Erythroblast (primary cell): ENCODE results near the gene CORO1C.
"Not testable (repeated sequence)": the region's sequence is repeated elsewhere in the genome, so short reads cannot be mapped to it uniquely, and the experiment has no call there.

Experiments
- DNase-seq, 2 experiments: peaks; one replicate each; lab custom pipeline; 2025; lab: John Stamatoyannopoulos, UW
- GATA1 ChIP-seq: IDR thresholded peaks from 2 replicates; pipeline ENCODE4 v1.6.1; 2011; ENCODE audit warnings: low read depth, mild to moderate bottlenecking, control low read depth, low read length, moderate library complexity
- POLR2A ChIP-seq: IDR thresholded peaks from 2 replicates; pipeline ENCODE4 v1.6.1; 2011; ENCODE audit warnings: mild to moderate bottlenecking, low read length

Gene CORO1C

GRCh38 chr12:108642269-108642870 lies 88.9 kb downstream of the CORO1C start:
- no peak for TF ChIP-seq GATA1
- no peak for TF ChIP-seq POLR2A

GRCh38 chr12:108641446-108642268 lies 89.7 kb downstream of the CORO1C start:
- no peak for DNase-seq
- TF ChIP-seq POLR2A (no peak), GATA1 (no peak)

More at GRCh38 chr12:108642269-108642870, 88.9 kb downstream of the CORO1C start:
- no peak for DNase-seq

DNA sequence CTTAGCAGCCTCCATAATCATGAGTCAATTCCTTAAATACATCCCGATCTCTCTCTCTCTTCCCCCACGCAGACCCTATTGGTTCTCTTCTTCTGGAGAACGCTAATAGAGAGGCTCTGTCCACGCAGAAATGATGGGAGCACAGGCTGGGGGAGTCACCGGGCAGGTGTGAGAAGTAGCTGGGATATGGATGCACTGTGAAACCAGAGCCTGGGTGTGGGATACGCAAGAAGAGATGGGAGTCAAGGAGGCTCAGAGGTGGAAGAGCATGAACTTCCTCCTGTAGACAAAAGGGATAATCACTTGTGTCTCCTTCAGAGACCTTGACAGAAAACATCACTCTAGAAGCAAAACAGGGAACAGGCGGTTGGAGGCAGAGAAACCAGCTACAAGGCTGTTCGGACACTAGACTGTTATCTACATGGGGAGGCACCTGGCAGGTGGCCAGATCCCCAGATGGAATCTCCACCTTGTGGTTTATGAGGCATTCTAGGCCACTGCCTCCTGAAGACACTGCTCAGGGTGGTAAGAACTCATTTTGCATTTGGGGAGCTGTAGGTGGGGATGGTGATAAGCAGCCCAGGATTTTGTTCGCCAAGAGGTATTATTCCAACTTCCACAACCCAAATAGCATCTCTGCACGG lies 90.4 kb downstream of the CORO1C start:
- DNase-seq, result peak; percentile 90 to 92
- peak; percentile 23 for TF ChIP-seq GATA1
- TF ChIP-seq POLR2A, result peak; percentile 28

- TF ChIP-seq GATA1, result no peak
- no peak for TF ChIP-seq POLR2A
These were observed 92.1 kb downstream of the CORO1C start for GRCh38 chr12:108638997-108639822.

DNA sequence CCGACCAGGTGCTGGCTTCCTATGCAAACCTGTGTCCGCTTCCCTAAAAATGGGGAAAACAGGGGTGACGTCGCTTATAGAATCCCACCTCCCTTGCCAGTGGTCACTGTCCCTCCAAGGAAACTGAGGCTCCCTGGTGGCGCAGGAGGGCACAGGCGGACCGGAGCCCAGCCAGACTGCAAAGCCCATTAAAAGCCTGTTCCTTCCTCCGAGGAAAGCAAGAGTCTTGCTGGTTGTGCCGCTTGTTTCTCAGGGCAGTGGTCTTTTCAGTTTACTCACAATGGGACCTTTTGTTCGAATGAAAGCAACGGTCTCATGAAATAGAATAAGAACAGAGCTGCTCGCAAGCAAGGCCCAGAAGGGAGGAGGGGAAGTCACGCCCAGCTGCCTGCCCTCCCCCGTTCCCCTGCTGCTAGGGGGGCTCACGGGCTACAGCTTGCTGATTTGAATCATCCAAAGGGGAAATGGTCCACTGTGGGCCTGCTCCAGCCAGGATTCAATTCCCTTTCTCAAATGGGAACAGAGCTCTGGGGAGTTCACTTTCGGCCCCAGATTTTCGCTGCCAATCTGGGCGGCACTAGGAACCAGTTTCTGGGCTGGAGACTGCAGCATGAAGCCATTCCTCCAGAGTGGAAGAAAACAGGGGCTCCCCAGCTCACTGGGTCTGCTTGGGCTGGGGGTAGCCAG lies 93.0 kb downstream of the CORO1C start:
- DNase-seq, result no peak
- TF ChIP-seq POLR2A (no peak), GATA1 (no peak)

More at GRCh38 chr12:108638997-108639822, 92.1 kb downstream of the CORO1C start:
- no peak for DNase-seq

DNA sequence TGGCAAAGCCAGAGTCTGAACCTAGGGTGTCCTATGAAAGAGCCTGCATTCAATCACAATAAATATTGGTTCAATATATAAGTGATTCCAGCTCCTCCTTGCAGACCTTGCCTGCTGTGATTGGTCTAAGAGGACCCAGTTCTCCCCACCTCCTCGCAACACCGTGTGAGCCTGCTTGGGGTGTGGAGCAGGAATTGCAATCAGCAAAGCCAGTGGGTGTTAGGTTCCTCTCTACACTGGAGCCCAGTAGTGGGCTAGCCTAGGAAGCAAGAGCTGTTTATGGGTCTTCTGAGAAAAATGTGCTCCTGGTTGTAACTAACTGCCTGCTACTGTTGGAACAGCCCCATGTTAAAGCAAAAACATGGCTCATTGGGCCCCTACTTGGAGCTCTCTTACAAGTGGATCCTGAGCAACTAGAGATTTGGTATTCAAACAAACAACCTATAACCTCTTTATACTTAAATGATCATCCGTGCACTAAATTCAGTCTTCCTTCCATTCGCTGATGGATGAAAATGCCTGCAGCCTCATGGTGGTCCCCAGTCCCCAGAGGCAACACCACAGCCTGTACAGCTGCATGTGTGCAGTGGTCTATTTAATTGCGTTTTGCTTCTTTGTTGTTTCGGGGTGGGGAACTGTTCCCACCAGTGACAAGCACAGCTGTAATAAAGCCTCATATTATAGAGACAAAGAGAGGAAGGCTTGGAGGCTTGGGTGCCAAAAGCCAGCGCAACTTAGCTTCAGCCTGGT lies 93.9 kb downstream of the CORO1C start:
- no peak for DNase-seq
- no peak for TF ChIP-seq POLR2A
- no peak for TF ChIP-seq GATA1

DNA sequence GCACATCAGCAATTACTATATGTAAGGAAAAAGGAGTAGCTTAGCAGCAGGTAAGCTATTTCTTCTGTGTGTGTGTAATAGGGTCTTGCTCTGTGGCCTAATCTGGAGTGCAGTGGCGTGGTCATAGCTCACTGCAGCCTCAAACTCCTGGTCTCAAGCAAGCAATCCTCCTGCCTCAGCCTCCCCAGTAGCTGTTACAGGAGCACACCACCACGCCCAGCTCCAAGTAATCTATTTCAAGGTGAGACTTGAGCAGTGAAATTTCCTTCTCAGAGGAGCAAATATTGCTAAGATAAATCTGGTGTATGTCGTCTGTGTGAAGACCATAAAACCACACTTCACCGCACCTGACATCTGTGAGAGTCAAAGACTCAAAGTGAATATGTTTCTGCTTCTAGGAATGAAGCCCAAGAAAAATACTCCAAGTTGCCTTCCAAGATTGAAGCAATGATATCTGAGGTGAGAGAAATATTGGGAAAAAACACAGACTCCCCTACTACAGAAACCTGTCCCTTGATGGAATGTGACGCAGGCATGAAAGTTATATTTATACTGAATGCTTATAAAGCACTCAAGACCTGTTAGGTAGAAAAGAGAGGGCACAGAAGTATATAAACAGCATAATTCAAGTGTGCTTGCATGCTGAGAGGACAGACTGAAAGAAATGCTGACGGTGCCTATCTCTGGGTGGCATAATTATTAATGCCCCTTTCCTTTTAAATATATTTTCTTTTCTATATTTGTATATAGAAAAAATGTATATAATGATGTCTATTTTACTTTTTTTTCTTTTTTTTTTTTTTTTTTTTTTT lies 95.1 kb downstream of the CORO1C start:
- TF ChIP-seq GATA1 (no peak), POLR2A (no peak)
- no peak for DNase-seq

DNA sequence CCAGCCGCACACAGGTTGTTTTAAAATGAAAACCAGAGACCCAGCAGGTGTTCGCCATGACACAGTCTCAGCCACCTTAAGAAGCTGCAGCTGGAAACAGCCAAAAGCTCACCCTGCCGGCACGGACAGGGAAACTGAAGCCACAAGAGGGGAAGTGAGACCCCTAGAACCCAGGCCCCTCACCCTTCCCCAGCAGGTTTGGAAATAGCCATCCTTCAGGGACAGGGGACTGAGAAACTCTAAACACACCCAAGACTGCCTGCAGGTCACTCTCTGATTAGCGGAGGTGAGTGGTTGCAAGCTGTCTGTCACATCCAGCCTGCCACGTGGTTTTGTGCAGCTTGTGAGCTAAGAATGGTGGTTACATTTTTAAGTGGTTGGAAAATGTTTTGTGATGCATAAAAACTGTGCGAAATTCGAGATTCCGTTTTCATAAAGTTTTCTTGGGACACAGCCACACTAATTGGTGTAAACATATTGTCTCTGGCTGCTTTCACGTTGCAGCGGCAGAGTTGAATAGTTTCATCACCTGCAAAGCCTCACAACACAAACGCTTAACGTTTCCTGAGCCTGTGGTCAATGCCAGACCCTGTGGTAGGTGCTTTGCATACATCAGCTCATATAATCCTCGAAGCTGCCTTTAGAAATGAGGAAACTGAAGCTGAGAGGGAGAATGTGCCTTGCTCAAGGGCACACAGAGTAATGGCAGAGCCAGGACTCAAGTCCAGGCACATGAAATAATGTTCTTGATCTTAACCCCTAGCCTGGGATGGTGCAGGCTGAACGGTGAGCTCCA lies 95.9 kb downstream of the CORO1C start:
- TF ChIP-seq GATA1, result no peak
- TF ChIP-seq POLR2A, result no peak
- no peak for DNase-seq

- peak; percentile 66 to 73 for DNase-seq
- TF ChIP-seq POLR2A, result no peak
- no peak for TF ChIP-seq GATA1
These were observed 97.0 kb downstream of the CORO1C start for GRCh38 chr12:108634341-108634751.

DNA sequence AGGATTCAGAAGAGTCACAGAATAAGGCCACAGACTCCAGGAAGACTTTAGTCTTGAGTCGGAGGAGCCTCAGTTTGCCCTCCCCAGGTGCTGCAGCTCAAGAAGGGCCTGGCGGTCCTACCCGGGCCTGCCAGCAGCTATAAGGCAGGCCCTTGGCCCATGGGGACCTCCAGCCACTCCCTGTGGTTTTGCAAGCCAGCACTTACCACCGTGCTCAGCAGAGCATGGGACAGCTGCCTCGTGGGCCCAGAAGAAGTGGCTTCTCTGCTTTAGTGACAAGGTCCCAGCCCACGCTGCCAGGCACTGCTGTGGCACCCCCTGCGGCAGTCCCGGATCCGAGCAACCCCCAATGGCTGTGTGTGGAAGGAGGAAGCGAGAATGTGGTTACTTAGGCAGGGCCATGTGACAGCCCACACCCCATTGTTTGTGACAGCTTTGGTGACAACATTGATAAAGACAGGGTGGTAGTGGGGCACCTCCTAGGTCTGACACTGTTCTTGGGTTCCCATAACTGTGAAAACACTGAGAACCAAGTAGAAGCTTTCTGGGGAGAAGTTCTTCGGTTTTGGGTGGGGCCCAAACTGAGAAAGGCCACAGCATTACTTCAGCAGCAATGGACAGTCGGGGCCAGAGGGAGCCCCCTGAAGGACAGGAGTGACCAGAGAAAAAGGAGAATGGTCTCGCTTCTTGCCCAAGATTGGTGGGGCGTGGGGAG lies 97.6 kb downstream of the CORO1C start, which contains the start of gene SELPLG:
Gene SELPLG (minus strand): TSS at position 361 of the 715 bp plus-strand sequence. CDS start 9,587 bp downstream, outside the sequence.
- peak; percentile 82 for TF ChIP-seq POLR2A
- TF ChIP-seq GATA1, result no peak
- DNase-seq, result peak; percentile 72 to 79

DNA sequence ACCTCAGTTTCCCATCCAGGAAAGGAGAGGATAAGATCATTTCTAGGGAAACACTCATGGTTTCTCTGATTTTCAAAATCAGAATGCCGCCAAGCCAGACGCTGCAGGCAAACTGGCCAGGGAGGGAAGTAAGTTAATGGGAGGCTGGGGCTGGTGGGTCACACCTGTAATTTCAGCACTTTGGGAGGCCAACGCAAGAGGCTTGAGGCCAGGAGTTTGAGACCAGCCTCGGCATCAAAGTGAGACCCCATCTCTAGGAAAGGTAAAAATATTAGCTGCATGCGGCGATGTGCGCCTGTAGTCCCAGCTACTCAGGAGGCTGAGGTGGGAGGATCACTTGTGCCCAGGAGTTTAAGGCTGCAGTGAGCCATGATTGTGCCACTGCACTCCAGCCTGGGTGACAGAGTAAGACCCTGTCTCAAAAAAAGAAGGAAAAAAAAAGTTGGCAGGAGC lies 98.2 kb downstream of the CORO1C start:
- DNase-seq, result no peak
- TF ChIP-seq POLR2A (no peak), GATA1 (no peak)

DNA sequence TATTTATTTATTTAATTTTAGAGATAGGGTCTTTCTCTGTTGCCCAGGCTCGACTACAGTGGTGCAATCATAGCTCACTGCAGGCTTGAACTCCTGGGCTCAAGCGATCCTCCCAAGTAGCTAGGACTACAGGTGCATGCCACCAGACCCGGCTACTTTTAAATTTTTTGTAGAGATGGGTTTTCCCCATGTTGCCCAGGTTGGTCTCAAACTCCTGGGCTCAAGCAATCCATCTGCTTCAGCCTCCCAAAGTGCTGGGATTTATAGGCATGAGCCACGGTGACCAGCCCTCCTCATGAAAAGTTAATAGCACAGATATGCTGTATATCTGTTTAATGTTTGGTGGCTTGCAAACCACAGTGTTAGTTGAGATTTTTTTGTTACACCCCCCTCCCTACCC lies 100.1 kb downstream of the CORO1C start:
- not testable (repeated sequence) for DNase-seq
